ENCODE data around the gene DPP4. TPM values are rescaled to one million over a fixed set of nuclear protein-coding genes. Genes with fewer than 3 reads are reported as not detected.
A peak's percentile ranks its signal among the peaks of the same experiment; 100 is the strongest.

Gene DPP4
- total and polyA plus RNA-seq, 2 experiments from 2014 or later: 149 to 218 TPM

DNA sequence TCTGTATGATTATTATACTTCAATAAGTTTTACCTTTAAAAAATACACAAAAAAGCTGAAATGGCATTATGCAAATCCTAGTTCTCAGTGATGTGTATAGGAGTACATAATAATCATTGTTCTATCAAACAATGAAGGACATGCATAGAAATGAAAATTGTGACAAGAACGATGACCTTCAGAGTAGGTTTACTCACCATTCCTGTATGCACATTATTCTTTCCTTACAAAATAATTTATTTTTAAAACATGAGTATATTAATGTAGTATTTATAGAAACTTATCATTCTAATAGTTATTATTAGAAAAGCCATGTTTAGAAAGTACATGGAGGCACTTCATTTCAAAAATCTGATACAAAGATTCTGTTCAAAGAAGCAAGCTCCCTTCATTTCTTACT lies 32.7 kb upstream of the DPP4 start:
- TF ChIP-seq EZH2 (IDR thresholded peaks at IDR 0.05; ENCODE audit: borderline replicate concordance): no peak
- no peak for TF ChIP-seq EZH2phosphoT487 (IDR thresholded peaks at IDR 0.05; ENCODE audit: low read depth, severe bottlenecking, unreplicated experiment)
- TF ChIP-seq CTCF (IDR thresholded peaks at IDR 0.05; ENCODE audit: poor library complexity): no peak
- 100% methylated on average over 1 of the region's 1 CpG for WGBS (ENCODE audit: low lambda C conversion rate, missing lambda C conversion rate)
- no peak for DNase-seq (ENCODE audit: low spot score)

DNA sequence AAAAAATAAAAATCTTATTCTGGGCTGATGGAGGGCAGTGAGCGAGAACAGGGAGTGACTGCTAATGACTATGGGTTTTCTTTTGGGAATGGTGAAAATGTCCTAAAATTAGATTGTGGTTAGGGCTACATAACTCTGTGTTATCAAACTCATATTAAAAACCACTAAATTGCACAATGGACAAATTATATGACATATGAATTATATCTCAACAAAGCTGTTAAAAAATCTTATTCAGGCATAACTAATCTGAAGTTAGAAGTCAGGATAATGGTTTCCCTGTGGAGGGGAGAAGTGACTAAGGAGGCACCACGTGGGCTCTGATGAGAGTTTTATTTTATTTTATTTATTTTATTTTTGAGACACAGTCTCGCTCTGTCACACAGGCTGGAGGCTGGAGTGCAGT lies 32.1 kb upstream of the DPP4 start:
- Histone ChIP-seq H3K27ac (no peak overlapping the region), H2AFZ (no peak overlapping the region), H3K36me3 (replicated peaks; ENCODE audit: insufficient read depth, low read depth) (no peaks in the 10 kb centered on the region), H4K20me1 (ENCODE audit: insufficient read depth, poor library complexity, severe bottlenecking) (no peaks in the 10 kb centered on the region), H3K79me2 (no peaks in the 10 kb centered on the region), H3K4me3 (no peak overlapping the region), H3K27me3 (no peaks in the 10 kb centered on the region), H3K4me2 (no peak overlapping the region), H3K9me2 (replicated peaks; ENCODE audit: insufficient read depth) (no peaks in the 10 kb centered on the region), H3K9me3 (ENCODE audit: low read depth) (no peaks in the 10 kb centered on the region), H3K4me1 (ENCODE audit: insufficient read depth) (peaks cover 6% of the 10 kb centered on the region)
- no peak for TF ChIP-seq EZH2 (IDR thresholded peaks at IDR 0.05; ENCODE audit: borderline replicate concordance)
- TF ChIP-seq CTCF (IDR thresholded peaks at IDR 0.05; ENCODE audit: poor library complexity): no peak
- TF ChIP-seq EZH2phosphoT487 (IDR thresholded peaks at IDR 0.05; ENCODE audit: low read depth, severe bottlenecking, unreplicated experiment): no peak
- DNase-seq (ENCODE audit: low spot score): no peak
- WGBS (ENCODE audit: low lambda C conversion rate, missing lambda C conversion rate): 85% methylated on average over 3 of the region's 3 CpGs

More for the DNA sequence above, 32.7 kb upstream of the DPP4 start:
- no peaks in the 10 kb centered on the region for H3K79me2 ChIP-seq
- no peaks in the 10 kb centered on the region for H3K9me3 ChIP-seq (ENCODE audit: low read depth)
- no peaks in the 10 kb centered on the region for H4K20me1 ChIP-seq (ENCODE audit: insufficient read depth, poor library complexity, severe bottlenecking)
- H2AFZ ChIP-seq: no peak overlapping the region
- H3K36me3 ChIP-seq (replicated peaks; ENCODE audit: insufficient read depth, low read depth): no peaks in the 10 kb centered on the region
- H3K9me2 ChIP-seq (replicated peaks; ENCODE audit: insufficient read depth): no peaks in the 10 kb centered on the region
- no peak overlapping the region for H3K4me3 ChIP-seq
- H3K27ac ChIP-seq: no peak overlapping the region
- no peaks in the 10 kb centered on the region for H3K27me3 ChIP-seq
- H3K4me1 ChIP-seq (ENCODE audit: insufficient read depth): peaks cover 6% of the 10 kb centered on the region
- H3K4me2 ChIP-seq: no peak overlapping the region

- Histone ChIP-seq H4K20me1 (ENCODE audit: insufficient read depth, poor library complexity, severe bottlenecking) (no peaks in the 10 kb centered on the region), H2AFZ (no peak overlapping the region), H3K27me3 (no peaks in the 10 kb centered on the region), H3K27ac (no peak overlapping the region), H3K4me2 (no peak overlapping the region), H3K4me3 (no peak overlapping the region), H3K4me1 (ENCODE audit: insufficient read depth) (peaks cover 6% of the 10 kb centered on the region), H3K79me2 (no peaks in the 10 kb centered on the region), H3K9me3 (ENCODE audit: low read depth) (no peaks in the 10 kb centered on the region), H3K9me2 (replicated peaks; ENCODE audit: insufficient read depth) (no peaks in the 10 kb centered on the region), H3K36me3 (replicated peaks; ENCODE audit: insufficient read depth, low read depth) (no peaks in the 10 kb centered on the region)
- TF ChIP-seq EZH2phosphoT487 (IDR thresholded peaks at IDR 0.05; ENCODE audit: low read depth, severe bottlenecking, unreplicated experiment) (no peak), CTCF (IDR thresholded peaks at IDR 0.05; ENCODE audit: poor library complexity) (no peak), EZH2 (IDR thresholded peaks at IDR 0.05; ENCODE audit: borderline replicate concordance) (no peak)
- DNase-seq (ENCODE audit: low spot score): peak; percentile 16
- WGBS (ENCODE audit: low lambda C conversion rate, missing lambda C conversion rate): 75% methylated on average over 3 of the region's 3 CpGs
Measured at GRCh38 chr2:162103443-162104009, 29.5 kb upstream of the DPP4 start.
